Upper lobe of right lung (tissue), 1 donor: ENCODE measurements around the gene MTHFD1L. TPM values are rescaled to one million over a fixed set of nuclear protein-coding genes. Genes with fewer than 3 reads are reported as not detected.
"Not testable (repeated sequence)": the region's sequence is repeated elsewhere in the genome, so short reads cannot be mapped to it uniquely, and the experiment has no call there.

Source experiments
- ATAC-seq: fragments of 200-7000 bp; cut with Tn5 transposase; one replicate; pipeline ENCODE4 v1.9.1; 2020; ENCODE audit warnings: mild to moderate bottlenecking, moderate library complexity
- DNase-seq: peaks from one replicate; pipeline ENCODE4 v3.0.0-alpha.2; 2020
- H3K27ac ChIP-seq: fragments of 200-600 bp; one replicate; pipeline ENCODE4 v1.8.0; 2022
- H3K27me3 ChIP-seq: fragments of 200-600 bp; one replicate; pipeline ENCODE4 v1.8.0; 2022; ENCODE audit warnings: mild to moderate bottlenecking
- H3K36me3 ChIP-seq: fragments of 200-600 bp; one replicate; pipeline ENCODE4 v1.8.0; 2022
- H3K4me1 ChIP-seq: fragments of 200-600 bp; one replicate; pipeline ENCODE4 v1.8.0; 2022
- H3K4me3 ChIP-seq: fragments of 200-600 bp; one replicate; pipeline ENCODE4 v1.8.0; 2022; ENCODE audit warnings: mild to moderate bottlenecking
- H3K9me3 ChIP-seq: fragments of 200-600 bp; one replicate; pipeline ENCODE4 v1.8.0; 2022
- intact Hi-C: fragments of 100-400 bp; cut with DNase I; formaldehyde crosslinking; loops from one replicate; pipeline ENCODE4 v1.11.0; 2022
- long read RNA-seq: library from polyadenylated mRNA; unstranded; transcript quantifications from one replicate; pipeline ENCODE4 v2.0.0, GENCODE V29; 2021
- total RNA-seq: library from RNA; stranded (reverse); fragmentation: NEBNext Ultra II Directional; extraction: Animal tissue kit (Norgen Biotek cat#: 25700); gene quantifications from one replicate; pipeline ENCODE4 v1.2.1, GENCODE V29; 2021
- TF ChIP-seq, protein P1 (sequence below): fragments of 200-600 bp; IDR thresholded peaks from one replicate; pipeline ENCODE4 v1.8.0; 2022; ENCODE audit warnings: antibody characterized with exemption
- donor health status: DM: no; HTN: yes; CAD: no; lungs with severe emphysema.

The MTHFD1L gene
- total RNA-seq: 27.9 TPM
- long read RNA-seq, transcript MTHFD1L-203 (28 exons, 3,604 nt): major isoform, 11 of 27 reads
- long read RNA-seq, partial matches to known transcripts: 3 of 27 reads
- long read RNA-seq, other reads (novel, unspliced or antisense): 8 of 27 reads

DNA sequence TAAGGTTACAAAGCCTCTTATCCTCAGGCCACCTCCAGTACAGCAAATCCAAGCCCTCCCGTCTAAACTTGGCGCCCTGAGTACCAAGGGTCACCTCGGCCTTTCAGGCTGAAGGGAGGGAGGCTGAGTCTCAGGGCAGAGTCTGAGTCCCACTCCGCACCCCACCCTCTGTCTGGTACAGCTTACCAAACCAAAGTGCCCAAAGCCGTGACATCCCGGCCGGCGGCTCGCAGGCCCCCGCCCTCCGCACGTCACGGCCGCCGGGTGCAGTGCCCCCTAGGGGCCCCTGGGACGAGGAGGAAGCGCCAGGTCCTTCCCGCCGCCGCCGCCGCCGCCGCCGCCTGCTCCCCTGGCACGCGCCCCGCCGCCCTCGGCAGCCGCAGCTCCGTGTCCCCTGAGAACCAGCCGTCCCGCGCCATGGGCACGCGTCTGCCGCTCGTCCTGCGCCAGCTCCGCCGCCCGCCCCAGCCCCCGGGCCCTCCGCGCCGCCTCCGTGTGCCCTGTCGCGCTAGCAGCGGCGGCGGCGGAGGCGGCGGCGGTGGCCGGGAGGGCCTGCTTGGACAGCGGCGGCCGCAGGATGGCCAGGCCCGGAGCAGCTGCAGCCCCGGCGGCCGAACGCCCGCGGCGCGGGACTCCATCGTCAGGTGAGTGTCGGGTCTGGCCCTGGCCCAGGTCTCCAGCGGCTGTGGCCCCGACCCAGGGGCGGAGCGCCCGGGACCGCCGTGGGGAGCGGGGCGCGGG, at the start of gene MTHFD1L:
Gene MTHFD1L (plus strand): TSS at position 297 of the 741 bp plus-strand sequence. CDS start 121 bp downstream, at position 418.
- peaks cover 5% of the 10 kb centered on the region for H3K4me1 ChIP-seq
- TF ChIP-seq, protein P1, sequence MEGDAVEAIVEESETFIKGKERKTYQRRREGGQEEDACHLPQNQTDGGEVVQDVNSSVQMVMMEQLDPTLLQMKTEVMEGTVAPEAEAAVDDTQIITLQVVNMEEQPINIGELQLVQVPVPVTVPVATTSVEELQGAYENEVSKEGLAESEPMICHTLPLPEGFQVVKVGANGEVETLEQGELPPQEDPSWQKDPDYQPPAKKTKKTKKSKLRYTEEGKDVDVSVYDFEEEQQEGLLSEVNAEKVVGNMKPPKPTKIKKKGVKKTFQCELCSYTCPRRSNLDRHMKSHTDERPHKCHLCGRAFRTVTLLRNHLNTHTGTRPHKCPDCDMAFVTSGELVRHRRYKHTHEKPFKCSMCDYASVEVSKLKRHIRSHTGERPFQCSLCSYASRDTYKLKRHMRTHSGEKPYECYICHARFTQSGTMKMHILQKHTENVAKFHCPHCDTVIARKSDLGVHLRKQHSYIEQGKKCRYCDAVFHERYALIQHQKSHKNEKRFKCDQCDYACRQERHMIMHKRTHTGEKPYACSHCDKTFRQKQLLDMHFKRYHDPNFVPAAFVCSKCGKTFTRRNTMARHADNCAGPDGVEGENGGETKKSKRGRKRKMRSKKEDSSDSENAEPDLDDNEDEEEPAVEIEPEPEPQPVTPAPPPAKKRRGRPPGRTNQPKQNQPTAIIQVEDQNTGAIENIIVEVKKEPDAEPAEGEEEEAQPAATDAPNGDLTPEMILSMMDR: peak; percentile 72
- intact Hi-C loops: no loop called here
- H3K36me3 ChIP-seq: no peaks in the 10 kb centered on the region
- ATAC-seq: peak; percentile 91
- no peaks in the 10 kb centered on the region for H3K9me3 ChIP-seq
- peak; percentile 92 for DNase-seq
- H3K4me3 ChIP-seq: peak within 1 kb of the TSS; percentile 88
- H3K27ac ChIP-seq: peak within 1 kb of the TSS; percentile 92
- H3K27me3 ChIP-seq: no peaks in the 10 kb centered on the region

DNA sequence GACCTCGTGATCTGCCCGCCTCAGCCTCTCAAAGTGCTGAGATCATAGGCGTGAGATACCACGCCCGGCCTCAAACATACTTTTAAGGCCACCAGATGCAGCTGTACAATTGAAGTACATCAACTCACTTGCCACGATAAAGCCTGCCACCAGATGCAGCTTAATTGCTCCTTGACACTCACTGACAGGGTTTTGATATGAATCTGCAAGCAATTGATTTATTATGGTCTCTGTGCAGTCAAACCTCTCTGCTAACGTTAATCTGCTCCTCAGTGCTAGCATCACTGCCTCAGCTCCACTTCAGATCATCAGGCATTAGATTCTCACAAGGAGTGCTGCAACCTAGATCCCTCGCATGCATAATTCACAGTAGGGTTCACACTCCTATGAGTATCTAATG, 48.9 kb upstream of the MTHFD1L start:
- H3K27me3 ChIP-seq, H3K27ac ChIP-seq, intact Hi-C loops, DNase-seq, H3K9me3 ChIP-seq, H3K4me3 ChIP-seq, H3K4me1 ChIP-seq, ATAC-seq: not testable (repeated sequence)
- peaks cover 17% of the 10 kb centered on the region for H3K36me3 ChIP-seq

DNA sequence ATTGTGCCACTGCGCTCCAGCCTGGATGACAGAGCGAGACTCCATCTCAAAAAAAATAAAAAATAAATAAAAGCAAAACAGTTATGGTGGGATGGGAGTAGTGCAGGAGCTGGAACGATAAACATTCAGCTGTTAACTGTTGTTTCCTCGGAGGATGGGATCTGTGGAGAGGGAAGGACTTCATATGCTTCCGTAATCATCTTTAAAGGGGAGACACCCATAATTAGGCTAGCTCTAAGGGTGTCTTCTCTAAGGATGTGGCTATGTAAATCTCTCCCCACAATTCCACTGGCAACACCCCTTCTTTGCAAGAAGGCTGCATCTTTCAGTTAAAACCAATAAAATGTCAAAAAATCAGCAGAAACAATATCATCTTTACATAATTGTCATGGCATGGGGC, 42.6 kb upstream of the MTHFD1L start:
- Histone ChIP-seq H3K4me3 (no peak overlapping the region), H3K27me3 (no peaks in the 10 kb centered on the region), H3K9me3 (no peaks in the 10 kb centered on the region), H3K4me1 (no peaks in the 10 kb centered on the region), H3K36me3 (peaks cover 17% of the 10 kb centered on the region), H3K27ac (no peak overlapping the region)
- DNase-seq: no peak
- no peak for ATAC-seq
- intact Hi-C loops: no loop called here
- TF ChIP-seq, protein P1: no peak

DNA sequence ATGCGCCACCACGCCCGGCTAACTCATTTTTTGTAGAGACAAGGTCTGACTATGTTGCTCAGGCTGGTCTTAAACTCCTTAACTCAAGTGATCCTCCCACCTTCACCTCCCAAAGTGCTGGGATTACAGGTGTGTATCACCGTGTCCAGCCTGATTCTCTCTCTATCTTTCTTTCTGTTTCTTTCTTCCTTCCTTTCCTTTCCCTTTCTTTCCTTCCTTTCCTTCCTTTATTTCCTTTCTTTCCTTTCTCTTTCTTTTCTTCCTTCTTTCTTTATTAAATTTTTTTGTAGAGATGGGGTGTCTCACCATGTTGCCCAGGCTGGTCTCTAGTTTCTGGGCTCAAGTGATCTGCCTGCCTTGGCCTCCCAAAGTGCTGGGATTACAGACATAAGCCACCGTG, 38.7 kb upstream of the MTHFD1L start:
- intact Hi-C loops: no loop called here
- TF ChIP-seq, protein P1: no peak
- ATAC-seq: no peak

DNA sequence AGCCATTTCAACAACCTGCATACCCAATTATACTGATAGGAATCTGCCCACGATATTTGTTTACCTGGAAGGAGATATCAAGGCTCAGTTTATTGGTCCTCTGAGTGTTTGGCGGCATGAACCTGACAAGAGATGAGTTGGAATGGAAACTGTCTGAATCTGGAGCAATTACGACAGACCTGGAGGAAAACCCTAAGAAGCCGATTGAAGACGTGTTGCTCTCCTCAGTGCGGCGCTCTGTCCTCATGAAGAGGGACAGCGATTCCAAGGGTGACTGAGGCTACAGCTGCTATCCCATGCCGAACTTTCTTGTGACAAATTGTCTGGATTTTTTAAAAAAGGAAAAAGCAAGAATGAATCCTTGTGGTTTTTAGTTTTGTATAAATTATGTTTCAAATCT, 37.4 kb upstream of the MTHFD1L start:
- H3K36me3 ChIP-seq, DNase-seq, ATAC-seq, H3K4me3 ChIP-seq, H3K4me1 ChIP-seq, intact Hi-C loops, H3K9me3 ChIP-seq, H3K27me3 ChIP-seq, H3K27ac ChIP-seq: not testable (repeated sequence)

More for the DNA sequence above, 38.7 kb upstream of the MTHFD1L start:
- no peak for DNase-seq
- Histone ChIP-seq H3K4me1 (no peaks in the 10 kb centered on the region), H3K4me3 (no peak overlapping the region), H3K36me3 (no peaks in the 10 kb centered on the region), H3K27ac (no peak overlapping the region), H3K27me3 (no peaks in the 10 kb centered on the region), H3K9me3 (no peaks in the 10 kb centered on the region)

DNA sequence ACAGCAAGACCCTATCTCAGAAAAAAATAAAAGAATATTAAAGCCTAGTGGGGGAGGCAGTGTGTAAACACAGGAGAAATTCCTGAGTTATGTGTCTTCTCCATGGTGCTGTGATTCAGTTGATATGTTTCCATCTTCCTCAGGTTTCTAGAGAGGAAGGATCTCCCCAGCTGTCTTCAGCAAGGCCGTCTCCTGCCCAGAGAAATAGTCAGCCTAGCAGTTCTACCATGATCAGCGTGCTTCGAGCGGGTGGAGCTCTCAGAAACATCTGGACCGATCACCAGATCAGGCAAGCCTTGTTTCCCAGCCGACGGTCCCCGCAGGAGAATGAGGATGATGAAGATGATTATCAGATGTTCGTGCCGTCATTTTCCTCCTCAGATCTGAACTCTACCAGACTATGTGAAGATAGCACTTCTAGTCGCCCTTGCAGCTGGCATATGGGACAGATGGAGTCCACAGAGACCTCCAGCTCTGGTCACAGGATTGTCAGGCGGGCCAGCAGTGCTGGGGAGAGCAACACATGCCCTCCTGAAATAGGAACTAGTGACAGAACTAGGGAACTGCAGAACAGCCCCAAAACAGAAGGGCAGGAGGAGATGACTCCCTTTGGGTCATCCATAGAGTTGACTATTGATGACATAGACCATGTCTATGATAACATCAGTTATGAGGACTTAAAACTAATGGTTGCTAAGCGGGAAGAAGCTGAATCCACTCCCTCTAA, 34.9 kb upstream of the MTHFD1L start:
- TF ChIP-seq, protein P1: no peak

More for the DNA sequence above, 34.9 kb upstream of the MTHFD1L start:
- intact Hi-C loops: no loop called here
- Histone ChIP-seq H3K36me3 (no peaks in the 10 kb centered on the region), H3K27me3 (no peaks in the 10 kb centered on the region), H3K4me1 (no peaks in the 10 kb centered on the region), H3K9me3 (no peaks in the 10 kb centered on the region), H3K4me3 (no peak overlapping the region), H3K27ac (no peak overlapping the region)
- DNase-seq (no peak), ATAC-seq (no peak)
